K562 (cell line): ENCODE data around the gene FRMPD4.

ENCODE experiments used
- CEBPZ ChIP-seq: fragments of 150-350 bp; IDR thresholded peaks from 2 replicates; pipeline ENCODE4 v1.6.1; 2014; ENCODE audit warnings: low read depth, mild to moderate bottlenecking, low read length, borderline replicate concordance
- CTCF ChIP-seq, 3 experiments: IDR thresholded peaks in 2 of 3; conservative IDR thresholded peaks in 1 of 3; 2 replicates each; pipeline ENCODE4 v1.5.1; 2011 to 2012; ENCODE audit warnings: low read length in 3 of 3, mild to moderate bottlenecking in 3 of 3, control low read depth in 2 of 3, improper control_type of control experiment in 1 of 3, inconsistent platforms in 1 of 3, low read depth in 1 of 3, mixed read lengths in 1 of 3, moderate library complexity in 1 of 3; ENCODE audit not compliant: insufficient read depth in 2 of 3
- ETV5 ChIP-seq: sonication (generic); formaldehyde crosslinking; IDR thresholded peaks from 2 replicates; pipeline ENCODE4 v1.4.0; 2020; ENCODE audit warnings: low read depth, mild to moderate bottlenecking, missing genetic modification reagents
- HDGF ChIP-seq: fragments of 450-650 bp; IDR thresholded peaks from 2 replicates; pipeline ENCODE4 v1.6.1; 2016
- MEF2D ChIP-seq: conservative IDR thresholded peaks from 2 replicates; pipeline ENCODE4 v1.6.1; 2016; ENCODE audit warnings: low read depth, missing genetic modification characterization, missing compliant biosample characterization
- RAD51 ChIP-seq: fragments of 450-650 bp; IDR thresholded peaks from 2 replicates; pipeline ENCODE4 v1.7.1; 2016; ENCODE audit warnings: low read depth, mild to moderate bottlenecking, borderline replicate concordance
- RNF2 ChIP-seq: sonication (generic); IDR thresholded peaks from 2 replicates; pipeline ENCODE4 v1.6.1; 2016

GRCh38 chrX:12554206-12554605 lies 415.9 kb downstream of the FRMPD4 start:
- TF ChIP-seq CEBPZ: no peak
- no peak for TF ChIP-seq HDGF
- no peak for TF ChIP-seq CTCF (IDR thresholded peaks at IDR 0.05 in 2 of 3, conservative IDR thresholded peaks at IDR 0.05 in 1 of 3; ENCODE audit: insufficient read depth in 2 of 3, low read depth in 1 of 3, low read length in 3 of 3)
- no peak for TF ChIP-seq MEF2D (tag)
- no peak for TF ChIP-seq ETV5 (CRISPR knock-in tag)
- TF ChIP-seq RNF2: no peak
- TF ChIP-seq RAD51: no peak
